GM12892 (cell line): Measurements from ENCODE around the gene DSTYK.

Experiments used
- POLR2AphosphoS5 ChIP-seq: IDR thresholded peaks from 2 replicates; pipeline ENCODE4 v1.6.1; 2011; ENCODE audit warnings: low read depth, low read length, control low read depth
- TAF1 ChIP-seq: IDR thresholded peaks from 2 replicates; pipeline ENCODE4 v1.6.1; 2011; ENCODE audit warnings: low read depth, mild to moderate bottlenecking, control low read depth, low read length, borderline replicate concordance

DNA sequence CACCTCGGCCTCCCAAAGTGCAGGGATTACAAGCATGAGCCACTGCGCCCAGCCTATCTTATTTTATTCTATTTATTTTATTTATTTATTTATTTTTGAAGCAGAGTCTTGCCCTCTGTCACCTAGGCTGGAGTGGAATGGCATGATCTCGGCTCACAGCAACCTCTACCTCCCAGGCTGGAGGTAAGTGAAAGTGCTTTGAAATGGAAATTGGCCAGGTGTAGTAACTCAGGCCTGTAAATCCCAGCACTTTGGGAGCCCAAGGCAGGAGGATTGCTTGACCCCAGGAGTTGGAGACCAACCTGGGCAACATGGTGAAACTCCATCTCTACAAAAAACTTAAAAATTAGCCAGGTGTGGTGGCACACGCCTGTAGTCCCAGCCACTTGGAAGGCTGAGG, 5.1 kb upstream of the DSTYK start:
- no peak for TF ChIP-seq TAF1
- TF ChIP-seq POLR2AphosphoS5, result no peak
